Right renal cortex interstitium (tissue), 3 donors: ENCODE results near the gene WASHC3. TPM values are rescaled to one million over a fixed set of nuclear protein-coding genes. Genes with fewer than 3 reads are reported as not detected.

Experiments
- DNase-seq, 3 donors: peaks; one replicate each; pipeline ENCODE4 v3.0.0-alpha.2; 2013; ENCODE audit warnings: low read depth in 3 of 3, low spot score in 2 of 3
- polyA plus RNA-seq, 3 donors: library from polyadenylated mRNA; unstranded; fragments of 120-200 nt; gene quantifications; one replicate each; pipeline ENCODE4 v1.2.1, GENCODE V29; 2013; ENCODE audit not compliant: insufficient read length in 3 of 3

Gene WASHC3
- polyA plus RNA-seq, 3 donors = 61.9 to 66.6 (median 64.6) TPM

- DNase-seq = no peak
Observed at GRCh38 chr12:101982307-101982706, 79.5 kb downstream of the WASHC3 start.

GRCh38 chr12:101981868-101982267, 79.9 kb downstream of the WASHC3 start:
- DNase-seq = no peak

- DNase-seq = no peak
Observed at GRCh38 chr12:101968770-101969169, 93.0 kb downstream of the WASHC3 start.

GRCh38 chr12:101967506-101967905, 94.3 kb downstream of the WASHC3 start:
- no peak for DNase-seq

GRCh38 chr12:101966496-101966895, 95.3 kb downstream of the WASHC3 start:
- no peak for DNase-seq

- DNase-seq = no peak
Observed at GRCh38 chr12:101963697-101964096, 98.1 kb downstream of the WASHC3 start.

Other genes with a start within 250 kb of the WASHC3 start
- 10 to 100 TPM; 34.5 to 39.5 (median 35.2) TPM for gene GNPTAB, start 231.0 kb downstream of the WASHC3 start, polyA plus RNA-seq
- gene DRAM1, start 184.4 kb downstream of the WASHC3 start, polyA plus RNA-seq = 10 to 100 TPM; 20.7 to 23.4 (median 21.2) TPM
- gene NUP37, start 58.1 kb upstream of the WASHC3 start, polyA plus RNA-seq = 10 to 100 TPM; 38.9 to 39.5 (median 39.1) TPM
- gene PARPBP, start 58.2 kb upstream of the WASHC3 start, polyA plus RNA-seq = 10 to 100 TPM; 12.7 to 15.4 (median 14.1) TPM
- gene PMCH, start 135.8 kb upstream of the WASHC3 start, polyA plus RNA-seq = under 1 TPM; 0.36 to 0.76 (median 0.58) TPM